B cell (primary cell): Measurements from ENCODE around the gene AEBP2. TPM values are rescaled to one million over a fixed set of nuclear protein-coding genes. Genes with fewer than 3 reads are reported as not detected.

ENCODE experiments used
- ATAC-seq: fragments of 200-7000 bp; cut with Tn5 transposase; one replicate; pipeline ENCODE4 v1.10.0; 2021; ENCODE audit warnings: low read depth, mild to moderate bottlenecking, moderate number of reproducible peaks, moderate library complexity
- CTCF ChIA-PET: fragments of 350-600 bp; sonication (Branson Sonifier 250); formaldehyde crosslinking; loops from one replicate; lab custom pipeline; 2021; ENCODE audit warnings: antibody characterized with exemption, inconsistent platforms; lab: Charles Lee
- POLR2A ChIA-PET: fragments of 350-600 bp; sonication (Branson Sonifier 250); formaldehyde crosslinking; loops from one replicate; lab custom pipeline; 2021; ENCODE audit warnings: antibody characterized with exemption; lab: Charles Lee
- DNase-seq: peaks from one replicate; pipeline ENCODE4 v3.0.0; 2013
- H2AFZ ChIP-seq: 2 replicates; pipeline ENCODE4 v1.6.1; 2012; ENCODE audit warnings: mild to moderate bottlenecking, low read depth, low read length; ENCODE audit not compliant: insufficient read depth, poor library complexity, severe bottlenecking
- H3K27ac ChIP-seq, 2 donors: 1 replicate in 1 of 2; 2 replicates in 1 of 2; pipeline ENCODE4 v1.5.1; 2012 to 2013; ENCODE audit warnings: low read length in 2 of 2, mild to moderate bottlenecking in 2 of 2, moderate library complexity in 1 of 2
- H3K27me3 ChIP-seq, 4 experiments: fragments of 200-600 bp in 1 of 4; sonication (generic) in 1 of 4; replicated peaks in 1 of 4; 1 replicate in 2 of 4; 2 replicates in 2 of 4; pipeline versions ENCODE4 v1.6.1 to v1.7.0; 2013 to 2016; ENCODE audit warnings: low read length in 3 of 4, mild to moderate bottlenecking in 2 of 4, mixed read lengths in 1 of 4, moderate library complexity in 1 of 4; ENCODE audit not compliant: insufficient read depth in 4 of 4, control insufficient read depth in 3 of 4; ENCODE audit errors: control extremely low read depth in 1 of 4
- H3K36me3 ChIP-seq, 2 experiments: replicated peaks in 1 of 2; 1 replicate in 1 of 2; 2 replicates in 1 of 2; pipeline versions ENCODE4 v1.6.1 to v1.7.1; 2013; ENCODE audit warnings: low read length in 1 of 2; ENCODE audit not compliant: insufficient read depth in 2 of 2, control insufficient read depth in 1 of 2; ENCODE audit errors: control extremely low read depth in 1 of 2, extremely low read depth in 1 of 2
- H3K4me1 ChIP-seq, 2 donors: fragments of 200-600 bp in 1 of 2; sonication (generic) in 1 of 2; 1 replicate in 1 of 2; 2 replicates in 1 of 2; pipeline versions ENCODE4 v1.5.1 to v1.6.1; 2013 to 2017; ENCODE audit warnings: low read length in 2 of 2; ENCODE audit not compliant: control insufficient read depth in 2 of 2, insufficient read depth in 2 of 2
- H3K4me2 ChIP-seq: replicated peaks from 2 replicates; pipeline ENCODE3; 2012; ENCODE audit warnings: mild to moderate bottlenecking, low read depth, low read length; ENCODE audit not compliant: poor library complexity, severe bottlenecking
- H3K4me3 ChIP-seq, 5 experiments: fragments of 200-600 bp in 1 of 5; sonication (generic) in 1 of 5; 1 replicate in 3 of 5; 2 replicates in 2 of 5; pipeline versions ENCODE4 v1.5.1 to v1.7.0; 2011 to 2016; ENCODE audit warnings: low read length in 4 of 5, mild to moderate bottlenecking in 4 of 5, low read depth in 2 of 5, control low read depth in 1 of 5, moderate library complexity in 1 of 5; ENCODE audit not compliant: insufficient read depth in 1 of 5; ENCODE audit errors: control extremely low read depth in 1 of 5, extremely low read depth in 1 of 5
- H3K79me2 ChIP-seq: fragments of 200-600 bp; sonication (generic); one replicate; pipeline ENCODE4 v1.6.0; 2016; ENCODE audit warnings: low read length; ENCODE audit not compliant: control insufficient read depth, insufficient read depth
- H3K9ac ChIP-seq: fragments of 200-600 bp; sonication (generic); 2 replicates; pipeline ENCODE4 v1.6.1; 2017; ENCODE audit warnings: mild to moderate bottlenecking, low read length, moderate library complexity
- H3K9me3 ChIP-seq, 3 donors: one replicate each; pipeline versions ENCODE4 v1.6.1 to v1.7.1; 2013; ENCODE audit warnings: low read length in 2 of 3; ENCODE audit not compliant: control insufficient read depth in 2 of 3, insufficient read depth in 1 of 3; ENCODE audit errors: control extremely low read depth in 1 of 3
- H4K20me1 ChIP-seq: 2 replicates; pipeline ENCODE4 v1.6.0; 2012; ENCODE audit warnings: mild to moderate bottlenecking, low read length; ENCODE audit not compliant: insufficient read depth, control insufficient read depth, poor library complexity, severe bottlenecking
- H3K27ac Mint-ChIP-seq: one replicate; pipeline ENCODE4 v1.8.0; 2021; ENCODE audit warnings: mixed read lengths
- H3K27me3 Mint-ChIP-seq: one replicate; pipeline ENCODE4 v1.8.0; 2021; ENCODE audit warnings: mixed read lengths
- H3K4me1 Mint-ChIP-seq: one replicate; pipeline ENCODE4 v1.8.0; 2021; ENCODE audit warnings: mixed read lengths
- H3K4me3 Mint-ChIP-seq: one replicate; pipeline ENCODE4 v1.8.0; 2021; ENCODE audit warnings: mixed read lengths
- H3K9me3 Mint-ChIP-seq: one replicate; pipeline ENCODE4 v1.8.0; 2022; ENCODE audit warnings: mixed read lengths; ENCODE audit not compliant: insufficient read depth
- EZH2 ChIP-seq: IDR thresholded peaks from 2 replicates; pipeline ENCODE4 v1.6.1; 2012; ENCODE audit warnings: borderline replicate concordance, low read depth, mild to moderate bottlenecking, moderate library complexity, low read length; ENCODE audit not compliant: insufficient read depth, poor library complexity, severe bottlenecking
- WGBS: methylation state at CpG from one replicate; pipeline ENCODE4 v1.1.5; 2013; ENCODE audit warnings: missing lambda C conversion rate; ENCODE audit not compliant: insufficient coverage; 5-methylcytosine and 5-hydroxymethylcytosine counted together
- intact Hi-C: fragments of 100-400 bp; cut with micrococcal nuclease; formaldehyde crosslinking; loops from one replicate; pipeline ENCODE4 v1.10.0; 2022
- polyA plus RNA-seq: library from polyadenylated mRNA; depleted of rRNA; stranded (reverse); fragments of >200 nt; gene quantifications from 2 replicates; pipeline ENCODE4 v1.2.3, GENCODE V29; 2012
- total RNA-seq, 2 donors: library from RNA; stranded (reverse); fragments of 120-200 nt in 1 of 2; gene quantifications; 1 replicate in 1 of 2; 2 replicates in 1 of 2; pipeline versions ENCODE4 v1.2.3 to v1.2.4, GENCODE V29; 2013 to 2022
- TF ChIP-seq, protein P1 (sequence below): fragments of 200-600 bp; IDR thresholded peaks from one replicate; pipeline ENCODE4 v1.8.0; 2022; ENCODE audit warnings: antibody characterized with exemption, mild to moderate bottlenecking

AEBP2 gene
- total and polyA plus RNA-seq, 2 donors (not counting 1 experiment from before 2014, with no cell fraction given) = 12.1 to 67.8 TPM

DNA sequence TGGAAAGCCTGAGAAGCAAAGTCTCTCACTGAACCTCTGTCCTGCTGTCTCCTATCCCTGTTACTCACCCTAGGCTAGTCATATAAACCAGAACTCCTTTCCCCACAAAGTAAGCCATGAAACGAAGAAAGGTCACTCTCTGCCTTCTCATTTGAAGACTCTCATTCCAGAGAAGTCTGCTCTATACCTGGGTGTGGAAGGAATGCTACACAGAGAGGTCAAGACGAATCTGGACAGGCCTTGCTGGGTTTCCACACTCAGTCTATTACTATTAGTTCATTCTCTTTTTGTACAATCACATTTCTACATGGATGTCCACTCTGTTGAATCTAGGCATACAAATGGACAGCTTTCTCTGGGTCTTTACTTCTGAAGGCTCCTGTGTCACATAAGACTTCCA is 2.4 kb upstream of the AEBP2 start:
- Mint-ChIP-seq H3K9me3 (no peaks in the 10 kb centered on the region), H3K27me3 (no peaks in the 10 kb centered on the region), H3K27ac (no peak overlapping the region), H3K4me3 (no peak overlapping the region), H3K4me1 (peaks cover 20% of the 10 kb centered on the region)
- Histone ChIP-seq H3K79me2 (peaks cover 14% of the 10 kb centered on the region), H3K27ac (no peak overlapping the region), H3K4me2 (no peak overlapping the region), H3K4me1 (peaks cover 12 to 13% of the 10 kb centered on the region in 2 donors), H3K36me3 (no peaks in the 10 kb centered on the region), H3K4me3 (no peak overlapping the region), H3K9ac (no peak overlapping the region), H3K9me3 (no peaks in the 10 kb centered on the region), H3K27me3 (no peaks in the 10 kb centered on the region), H2AFZ (no peak overlapping the region), H4K20me1 (peaks cover 14% of the 10 kb centered on the region)
- no CpG with 5 or more reads among the region's 2 CpGs for WGBS
- no peak for DNase-seq
- ATAC-seq = no peak
- TF ChIP-seq EZH2 = no peak
- TF ChIP-seq, protein P1, sequence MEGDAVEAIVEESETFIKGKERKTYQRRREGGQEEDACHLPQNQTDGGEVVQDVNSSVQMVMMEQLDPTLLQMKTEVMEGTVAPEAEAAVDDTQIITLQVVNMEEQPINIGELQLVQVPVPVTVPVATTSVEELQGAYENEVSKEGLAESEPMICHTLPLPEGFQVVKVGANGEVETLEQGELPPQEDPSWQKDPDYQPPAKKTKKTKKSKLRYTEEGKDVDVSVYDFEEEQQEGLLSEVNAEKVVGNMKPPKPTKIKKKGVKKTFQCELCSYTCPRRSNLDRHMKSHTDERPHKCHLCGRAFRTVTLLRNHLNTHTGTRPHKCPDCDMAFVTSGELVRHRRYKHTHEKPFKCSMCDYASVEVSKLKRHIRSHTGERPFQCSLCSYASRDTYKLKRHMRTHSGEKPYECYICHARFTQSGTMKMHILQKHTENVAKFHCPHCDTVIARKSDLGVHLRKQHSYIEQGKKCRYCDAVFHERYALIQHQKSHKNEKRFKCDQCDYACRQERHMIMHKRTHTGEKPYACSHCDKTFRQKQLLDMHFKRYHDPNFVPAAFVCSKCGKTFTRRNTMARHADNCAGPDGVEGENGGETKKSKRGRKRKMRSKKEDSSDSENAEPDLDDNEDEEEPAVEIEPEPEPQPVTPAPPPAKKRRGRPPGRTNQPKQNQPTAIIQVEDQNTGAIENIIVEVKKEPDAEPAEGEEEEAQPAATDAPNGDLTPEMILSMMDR = no peak
- ChIA-PET POLR2A (no interaction called here), CTCF (no interaction called here)
- intact Hi-C loops = no loop called here

DNA sequence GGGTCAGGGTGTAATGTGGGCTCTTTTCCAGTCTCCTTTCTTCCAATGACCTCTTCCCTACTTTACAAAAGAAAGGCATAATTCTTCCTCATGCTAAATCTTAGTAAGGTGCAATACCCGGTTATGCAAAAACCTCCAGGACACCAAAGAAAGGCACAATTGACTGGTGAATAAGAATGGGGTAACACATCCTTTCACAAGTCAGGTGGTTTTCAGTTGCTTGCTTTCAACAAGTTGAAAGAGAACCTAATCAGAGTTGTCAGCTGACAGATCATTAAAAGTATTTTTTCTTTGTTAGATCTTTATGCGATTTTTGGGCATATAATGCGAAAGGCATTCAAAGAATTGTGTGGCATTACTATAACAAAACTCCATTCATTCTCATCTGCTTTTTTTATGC is 1.3 kb upstream of the AEBP2 start:
- TF ChIP-seq EZH2 = no peak
- TF ChIP-seq, protein P1 = no peak
- no peak for ATAC-seq
- H3K9me3 Mint-ChIP-seq = no peaks in the 10 kb centered on the region
- ChIA-PET POLR2A (no interaction called here), CTCF (no interaction called here)
- H3K27ac Mint-ChIP-seq = no peak overlapping the region
- H4K20me1 ChIP-seq = peaks cover 24% of the 10 kb centered on the region
- H3K4me1 ChIP-seq = peaks cover 16% of the 10 kb centered on the region in 2 donors
- H3K27me3 Mint-ChIP-seq = no peaks in the 10 kb centered on the region
- no peak for DNase-seq
- H3K4me3 Mint-ChIP-seq = no peak overlapping the region
- peaks cover 25% of the 10 kb centered on the region for H3K79me2 ChIP-seq
- intact Hi-C loops = no loop called here
- peaks cover 28% of the 10 kb centered on the region for H3K4me1 Mint-ChIP-seq
- H3K9me3 ChIP-seq = no peaks in the 10 kb centered on the region
- H3K4me2 ChIP-seq = no peak overlapping the region
- no peaks in the 10 kb centered on the region for H3K36me3 ChIP-seq
- H3K9ac ChIP-seq = no peak overlapping the region
- H3K4me3 ChIP-seq = no peak overlapping the region
- no peak overlapping the region for H2AFZ ChIP-seq
- no peak overlapping the region for H3K27ac ChIP-seq
- no peaks in the 10 kb centered on the region for H3K27me3 ChIP-seq
- no CpG with 5 or more reads among the region's 3 CpGs for WGBS
